Vagina (tissue), 2 donors: ENCODE data around the gene PANK3. TPM values are rescaled to one million over a fixed set of nuclear protein-coding genes. Genes with fewer than 3 reads are reported as not detected.

Experiments used
- DNase-seq, 2 donors: peaks; one replicate each; pipeline ENCODE4 v3.0.0-alpha.2; 2017; ENCODE audit errors: extremely low spot score in 2 of 2
- H3K27ac ChIP-seq: fragments of 200-600 bp; sonication (generic); one replicate; pipeline ENCODE4 v1.5.1; 2019
- H3K27me3 ChIP-seq: fragments of 200-600 bp; sonication (generic); one replicate; pipeline ENCODE4 v1.5.1; 2019
- H3K36me3 ChIP-seq, 2 donors: fragments of 200-600 bp; sonication (generic); one replicate each; pipeline ENCODE4 v1.5.1; 2017 to 2019
- H3K4me1 ChIP-seq: fragments of 200-600 bp; sonication (generic); one replicate; pipeline ENCODE4 v1.5.1; 2019
- H3K4me3 ChIP-seq, 2 donors: fragments of 200-600 bp; sonication (generic); 1 replicate in 1 of 2; 2 replicates in 1 of 2; pipeline ENCODE4 v1.5.1; 2016 to 2019
- H3K9me3 ChIP-seq: fragments of 200-600 bp; sonication (generic); one replicate; pipeline ENCODE4 v1.5.1; 2019
- CTCF ChIP-seq, 3 experiments: fragments of 450-650 bp in 2 of 3; fragments of 200-600 bp in 1 of 3; sonication (generic) in 1 of 3; IDR thresholded peaks; one replicate each; pipeline ENCODE4 v1.5.1; 2017 to 2019; ENCODE audit warnings: antibody characterized with exemption in 3 of 3, mild to moderate bottlenecking in 2 of 3, moderate library complexity in 2 of 3
- POLR2A ChIP-seq, 2 donors: fragments of 450-650 bp; IDR thresholded peaks; one replicate each; pipeline ENCODE4 v1.6.1; 2017; ENCODE audit warnings: antibody characterized with exemption in 2 of 2, mild to moderate bottlenecking in 2 of 2, moderate library complexity in 2 of 2
- POLR2AphosphoS5 ChIP-seq, 2 donors: sonication (generic); formaldehyde crosslinking; IDR thresholded peaks; one replicate each; pipeline ENCODE4 v1.9.0; 2017; ENCODE audit warnings: antibody characterized with exemption in 2 of 2, mild to moderate bottlenecking in 2 of 2, low read depth in 1 of 2; ENCODE audit not compliant: insufficient read depth in 1 of 2
- intact Hi-C: fragments of 100-400 bp; cut with DNase I; formaldehyde crosslinking; loops from one replicate; pipeline ENCODE4 v1.15.1; 2023
- total RNA-seq: library from RNA; depleted of rRNA; stranded (reverse); fragments of >200 nt; gene quantifications from one replicate; pipeline ENCODE4 v1.2.3, GENCODE V29; 2016

PANK3 gene
- total RNA-seq, 1 donor from 2014 or later: 29.5 TPM

DNA sequence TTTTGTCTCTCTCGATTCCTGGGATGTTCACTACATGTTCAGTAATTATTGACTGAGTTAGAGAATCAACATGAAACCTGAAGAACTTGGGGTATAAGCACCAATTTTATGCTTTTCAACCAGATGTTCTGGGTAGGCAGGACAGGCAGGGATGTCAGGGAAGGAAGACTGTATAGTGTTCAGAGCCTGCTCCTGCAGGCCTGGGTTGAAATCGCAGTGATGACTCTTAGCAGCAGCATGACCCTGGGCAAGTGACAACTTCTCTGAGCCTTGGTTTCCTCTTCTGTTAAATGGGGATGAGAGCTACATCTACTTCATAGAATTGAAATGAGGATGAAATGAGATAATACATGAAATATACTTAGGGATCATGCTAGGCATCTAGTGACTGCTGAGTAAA lies 29.7 kb upstream of the PANK3 start:
- no peaks in the 10 kb centered on the region for H3K9me3 ChIP-seq
- no peaks in the 10 kb centered on the region for H3K27me3 ChIP-seq
- H3K4me3 ChIP-seq: no peak overlapping the region
- no peak overlapping the region for H3K27ac ChIP-seq
- intact Hi-C loops: no loop called here
- H3K36me3 ChIP-seq: no peaks in the 10 kb centered on the region
- no peak for DNase-seq
- TF ChIP-seq POLR2AphosphoS5 (IDR thresholded peaks at IDR 0.05; ENCODE audit: insufficient read depth in 1 of 2, low read depth in 1 of 2): no peak
- TF ChIP-seq CTCF (IDR thresholded peaks at IDR 0.05): no peak
- no peak for TF ChIP-seq POLR2A (IDR thresholded peaks at IDR 0.05)
- H3K4me1 ChIP-seq: no peaks in the 10 kb centered on the region

GRCh38 chr5:168608386-168608785 lies 29.2 kb upstream of the PANK3 start:
- H3K27ac ChIP-seq: no peak overlapping the region
- H3K4me3 ChIP-seq: no peak overlapping the region
- no peaks in the 10 kb centered on the region for H3K36me3 ChIP-seq
- no peak for DNase-seq
- TF ChIP-seq POLR2AphosphoS5 (IDR thresholded peaks at IDR 0.05; ENCODE audit: insufficient read depth in 1 of 2, low read depth in 1 of 2) (no peak), CTCF (IDR thresholded peaks at IDR 0.05) (no peak)
- H3K4me1 ChIP-seq: no peaks in the 10 kb centered on the region
- intact Hi-C loops: no loop called here
- no peaks in the 10 kb centered on the region for H3K9me3 ChIP-seq
- no peaks in the 10 kb centered on the region for H3K27me3 ChIP-seq

DNA sequence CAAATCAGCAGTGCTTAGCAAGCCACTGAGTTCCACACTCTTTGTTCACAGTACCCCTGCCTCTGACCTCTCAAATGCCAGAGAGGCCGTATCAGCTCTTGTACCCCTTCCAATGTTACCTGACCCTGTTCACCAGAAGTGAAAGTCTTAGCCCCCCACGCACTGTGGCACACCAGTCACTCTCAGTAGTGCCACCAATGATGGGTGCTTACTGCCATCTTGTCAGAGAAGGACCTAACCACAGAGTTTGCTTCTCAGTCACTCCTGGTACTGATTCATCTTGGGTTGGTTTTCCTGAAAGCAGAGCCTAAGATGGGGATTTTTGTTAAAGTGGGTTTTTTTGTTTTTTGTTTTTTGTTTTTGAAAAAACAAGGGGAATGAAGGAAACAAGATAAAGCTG lies 28.8 kb upstream of the PANK3 start:
- Histone ChIP-seq H3K4me3 (no peak overlapping the region), H3K36me3 (no peaks in the 10 kb centered on the region), H3K27ac (no peak overlapping the region), H3K9me3 (no peaks in the 10 kb centered on the region), H3K4me1 (no peaks in the 10 kb centered on the region), H3K27me3 (no peaks in the 10 kb centered on the region)
- TF ChIP-seq CTCF (IDR thresholded peaks at IDR 0.05) (no peak), POLR2AphosphoS5 (IDR thresholded peaks at IDR 0.05; ENCODE audit: insufficient read depth in 1 of 2, low read depth in 1 of 2) (no peak), POLR2A (IDR thresholded peaks at IDR 0.05) (no peak)
- intact Hi-C loops: no loop called here
- no peak for DNase-seq

GRCh38 chr5:168606562-168606961 lies 27.4 kb upstream of the PANK3 start:
- H3K27me3 ChIP-seq: no peaks in the 10 kb centered on the region
- TF ChIP-seq POLR2AphosphoS5 (IDR thresholded peaks at IDR 0.05; ENCODE audit: insufficient read depth in 1 of 2, low read depth in 1 of 2) (no peak), POLR2A (IDR thresholded peaks at IDR 0.05) (no peak), CTCF (IDR thresholded peaks at IDR 0.05) (no peak)
- H3K27ac ChIP-seq: no peak overlapping the region
- no peaks in the 10 kb centered on the region for H3K36me3 ChIP-seq
- no peak overlapping the region for H3K4me3 ChIP-seq
- no peaks in the 10 kb centered on the region for H3K9me3 ChIP-seq
- DNase-seq: no peak
- intact Hi-C loops: no loop called here
- H3K4me1 ChIP-seq: no peaks in the 10 kb centered on the region

- Histone ChIP-seq H3K36me3 (no peaks in the 10 kb centered on the region), H3K4me1 (no peaks in the 10 kb centered on the region), H3K27me3 (no peaks in the 10 kb centered on the region), H3K9me3 (no peaks in the 10 kb centered on the region), H3K27ac (no peak overlapping the region), H3K4me3 (no peak overlapping the region)
- no peak for TF ChIP-seq CTCF (IDR thresholded peaks at IDR 0.05)
- TF ChIP-seq POLR2AphosphoS5 (IDR thresholded peaks at IDR 0.05; ENCODE audit: insufficient read depth in 1 of 2, low read depth in 1 of 2): no peak
- TF ChIP-seq POLR2A (IDR thresholded peaks at IDR 0.05): no peak
- DNase-seq: no peak
- intact Hi-C loops: no loop called here
Observed at GRCh38 chr5:168604436-168604835, 25.3 kb upstream of the PANK3 start.
